ENCODE data around the gene KSR2.

The KSR2 gene

DNA sequence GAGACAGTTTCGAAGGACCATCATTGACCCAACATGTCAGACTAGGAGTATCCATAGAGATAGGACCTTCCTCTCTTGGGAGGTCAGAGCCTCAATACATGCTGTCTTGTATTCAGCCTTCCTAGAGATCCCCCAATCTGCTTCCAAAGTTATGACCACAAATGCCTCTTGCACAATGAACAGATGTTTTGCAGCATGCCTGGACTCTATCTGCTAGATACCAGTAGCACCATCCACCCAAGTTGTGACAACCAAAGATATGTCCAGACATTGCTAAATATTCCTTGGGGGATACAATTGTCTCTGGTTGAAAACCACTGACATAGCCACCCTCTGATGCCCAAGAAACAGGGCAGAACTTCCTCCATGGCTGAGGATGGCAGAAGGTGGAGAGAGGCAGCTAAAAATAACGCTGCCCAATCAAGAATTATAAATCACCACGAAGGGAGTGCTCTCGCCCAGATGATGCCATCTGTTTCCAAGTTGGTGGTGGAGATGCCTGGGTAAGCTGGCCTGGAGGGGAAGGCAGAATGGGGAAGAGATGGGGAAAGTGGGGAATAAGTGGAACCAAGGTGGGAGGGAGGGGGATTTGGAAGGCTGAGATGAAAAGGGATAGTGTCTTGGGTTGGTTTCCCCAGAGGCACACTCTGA, 564.5 kb downstream of the KSR2 start:
- no peak for DNase-seq (ENCODE audit: low spot score)

GRCh38 chr12:117403586-117404139, 565.1 kb downstream of the KSR2 start:
- DNase-seq (ENCODE audit: low spot score): no peak

All from hepatic stellate cell (primary cell).